ENCODE measurements around the gene ENPP6.

GRCh38 chr4:184263461-184263860, 45.8 kb upstream of the ENPP6 start:
- TF ChIP-seq POLR2AphosphoS5 (IDR thresholded peaks at IDR 0.05; ENCODE audit: borderline replicate concordance, low read depth, low read length), result no peak
- no peak for TF ChIP-seq EZH2 (IDR thresholded peaks at IDR 0.05)

All from SK-N-MC (cell line).